HUES48 (cell line): ENCODE results near the gene AGPAT4.
"Not testable (repeated sequence)": the region's sequence is repeated elsewhere in the genome, so short reads cannot be mapped to it uniquely, and the experiment has no call there.

Experiments used
- H3K27ac ChIP-seq: one replicate; pipeline ENCODE4 v1.7.0; 2013; ENCODE audit warnings: low read depth, low read length, inconsistent platforms
- H3K27me3 ChIP-seq: 2 replicates; pipeline ENCODE4 v1.6.1; 2013; ENCODE audit warnings: mild to moderate bottlenecking, low read length; ENCODE audit not compliant: control insufficient read depth, insufficient read depth
- H3K36me3 ChIP-seq: 2 replicates; pipeline ENCODE4 v1.6.1; 2013; ENCODE audit warnings: low read length; ENCODE audit not compliant: control insufficient read depth, insufficient read depth
- H3K4me1 ChIP-seq: 2 replicates; pipeline ENCODE4 v1.6.1; 2013; ENCODE audit warnings: mild to moderate bottlenecking, low read length; ENCODE audit not compliant: control insufficient read depth, insufficient read depth
- H3K4me3 ChIP-seq: 2 replicates; pipeline ENCODE4 v1.5.1; 2013; ENCODE audit warnings: mild to moderate bottlenecking, low read depth, low read length
- H3K9ac ChIP-seq: 2 replicates; pipeline ENCODE4 v1.6.1; 2013; ENCODE audit warnings: mild to moderate bottlenecking, low read depth, low read length, moderate library complexity
- H3K9me3 ChIP-seq: 2 replicates; pipeline ENCODE4 v1.6.1; 2013; ENCODE audit warnings: low read length; ENCODE audit not compliant: control insufficient read depth, insufficient read depth

Gene AGPAT4

GRCh38 chr6:161273752-161274487 lies at the start of gene AGPAT4:
TSS of gene AGPAT4 (minus strand) at chr6:161274061. CDS start at chr6:161232213, 41,848 bp downstream.
- H3K4me3 ChIP-seq, result peak within 1 kb of the TSS; percentile 99
- H3K27me3 ChIP-seq, result no peaks in the 10 kb centered on the region
- no peaks in the 10 kb centered on the region for H3K9me3 ChIP-seq
- H3K27ac ChIP-seq, result peak within 1 kb of the TSS; percentile 95
- H3K9ac ChIP-seq, result peak within 1 kb of the TSS; percentile 98
- peaks cover 27% of the 10 kb centered on the region for H3K4me1 ChIP-seq
- no peaks in the 10 kb centered on the region for H3K36me3 ChIP-seq

DNA sequence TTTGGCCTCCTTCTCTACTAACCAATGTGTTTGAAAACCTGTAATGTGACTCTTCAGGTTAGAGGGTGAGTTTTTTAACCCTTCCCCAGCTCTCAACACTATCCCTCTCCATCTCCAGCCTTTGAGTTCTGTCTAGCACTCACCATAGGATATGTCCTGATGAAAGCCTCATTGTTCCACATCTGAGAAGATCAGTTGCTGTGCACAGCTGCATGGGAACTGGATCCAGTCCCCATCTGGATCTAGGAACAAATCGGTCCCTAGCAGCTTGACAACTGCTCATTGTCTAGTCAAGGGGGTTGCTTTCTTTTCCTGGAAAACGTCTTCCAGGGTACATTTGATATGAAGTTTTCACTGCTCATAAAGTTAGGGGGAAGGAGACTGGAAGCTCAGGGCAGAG lies 45.4 kb upstream of the AGPAT4 start:
- H3K27me3 ChIP-seq, result no peaks in the 10 kb centered on the region
- no peak overlapping the region for H3K27ac ChIP-seq
- H3K9ac ChIP-seq, result no peak overlapping the region
- no peaks in the 10 kb centered on the region for H3K36me3 ChIP-seq
- peaks cover 7% of the 10 kb centered on the region; the same call in 1 of the 2 replicates for H3K9me3 ChIP-seq
- no peak overlapping the region for H3K4me3 ChIP-seq
- no peaks in the 10 kb centered on the region for H3K4me1 ChIP-seq

DNA sequence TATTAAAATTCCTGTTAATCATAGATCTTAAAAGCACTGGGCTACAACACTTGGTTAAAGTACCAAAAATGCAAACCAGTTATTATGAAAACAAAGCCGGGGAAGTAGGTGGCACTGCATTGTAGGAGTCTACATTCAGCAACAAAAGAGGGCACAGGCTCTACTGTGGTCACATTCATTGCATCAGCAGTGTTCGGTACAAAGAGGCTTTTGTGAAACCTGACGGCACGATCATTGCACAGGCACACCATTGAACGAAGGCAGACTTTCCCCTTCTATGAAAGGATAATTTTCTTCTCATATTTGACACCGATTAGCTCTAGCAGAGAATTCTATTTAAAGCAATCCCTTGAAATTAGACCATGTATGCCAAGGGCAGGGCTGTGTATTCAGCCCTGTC lies 44.6 kb upstream of the AGPAT4 start:
- no peak overlapping the region for H3K27ac ChIP-seq
- no peaks in the 10 kb centered on the region for H3K4me1 ChIP-seq
- H3K36me3 ChIP-seq, result no peaks in the 10 kb centered on the region
- H3K27me3 ChIP-seq, result no peaks in the 10 kb centered on the region
- peaks cover 7% of the 10 kb centered on the region; the same call in 1 of the 2 replicates for H3K9me3 ChIP-seq
- no peak overlapping the region for H3K9ac ChIP-seq
- H3K4me3 ChIP-seq, result no peak overlapping the region

DNA sequence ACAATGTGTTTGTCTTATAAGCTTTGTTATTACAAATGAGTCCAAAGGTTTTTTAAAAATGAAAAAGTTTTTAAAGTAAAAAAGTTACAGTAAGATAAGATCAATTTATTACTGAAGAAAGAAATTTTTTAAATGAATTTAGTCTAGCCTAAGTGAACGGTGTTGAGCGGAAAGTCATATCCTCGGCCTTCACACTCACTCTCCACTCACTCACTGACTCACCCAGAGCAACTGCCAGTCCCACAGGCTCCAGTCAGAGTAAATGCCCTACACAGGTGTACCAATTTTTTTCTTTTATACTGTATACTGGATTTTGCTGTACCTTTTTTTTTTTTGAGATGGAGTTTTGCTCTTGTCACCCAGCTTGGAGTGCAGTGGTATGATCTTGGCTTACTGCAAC lies 42.7 kb upstream of the AGPAT4 start:
- Histone ChIP-seq H3K4me3 (no peak overlapping the region), H3K4me1 (no peaks in the 10 kb centered on the region), H3K27ac (no peak overlapping the region), H3K9me3 (peaks cover 3% of the 10 kb centered on the region; the same call in 1 of the 2 replicates), H3K27me3 (no peaks in the 10 kb centered on the region), H3K36me3 (no peaks in the 10 kb centered on the region), H3K9ac (no peak overlapping the region)

- H3K27ac ChIP-seq, H3K27me3 ChIP-seq, H3K9me3 ChIP-seq, H3K4me1 ChIP-seq, H3K9ac ChIP-seq, H3K36me3 ChIP-seq, H3K4me3 ChIP-seq: not testable (repeated sequence)
Measured at GRCh38 chr6:161315246-161315917, 41.5 kb upstream of the AGPAT4 start.

DNA sequence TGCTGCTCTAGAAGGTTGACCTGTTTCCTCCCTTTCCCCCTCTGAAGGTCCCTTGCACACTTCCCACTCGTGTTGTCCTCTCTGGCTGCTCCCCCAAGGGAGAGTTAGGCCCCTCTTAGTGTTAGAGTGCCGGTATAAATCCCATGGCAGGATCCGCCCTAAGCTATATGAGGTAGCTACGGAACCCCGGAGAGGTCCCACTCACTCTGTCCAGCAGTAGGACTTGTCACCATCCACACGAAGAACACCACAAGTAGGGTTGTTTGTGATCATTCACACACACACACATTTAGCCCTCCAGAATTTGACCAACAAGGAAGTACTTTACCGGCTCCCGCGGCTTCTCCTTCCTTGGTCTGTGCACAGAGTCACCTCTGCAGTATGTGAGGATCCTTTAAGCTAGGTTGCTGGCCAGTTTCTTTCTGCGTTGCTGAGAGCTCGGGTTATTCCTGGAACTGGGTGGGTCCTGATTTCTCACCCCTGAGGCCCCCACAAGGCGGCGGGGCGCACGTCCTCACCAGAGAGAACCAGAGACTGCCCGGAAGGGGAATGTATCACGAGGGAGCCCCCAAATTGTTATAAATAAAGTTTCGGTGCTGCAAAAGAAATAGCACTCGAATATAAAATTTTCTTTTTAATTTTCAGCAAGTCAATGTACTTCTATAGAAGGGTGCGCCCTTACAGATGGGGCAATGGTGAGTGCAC lies 40.8 kb upstream of the AGPAT4 start:
- H3K27ac ChIP-seq, H3K4me1 ChIP-seq, H3K36me3 ChIP-seq, H3K9ac ChIP-seq, H3K9me3 ChIP-seq, H3K27me3 ChIP-seq, H3K4me3 ChIP-seq: not testable (repeated sequence)

DNA sequence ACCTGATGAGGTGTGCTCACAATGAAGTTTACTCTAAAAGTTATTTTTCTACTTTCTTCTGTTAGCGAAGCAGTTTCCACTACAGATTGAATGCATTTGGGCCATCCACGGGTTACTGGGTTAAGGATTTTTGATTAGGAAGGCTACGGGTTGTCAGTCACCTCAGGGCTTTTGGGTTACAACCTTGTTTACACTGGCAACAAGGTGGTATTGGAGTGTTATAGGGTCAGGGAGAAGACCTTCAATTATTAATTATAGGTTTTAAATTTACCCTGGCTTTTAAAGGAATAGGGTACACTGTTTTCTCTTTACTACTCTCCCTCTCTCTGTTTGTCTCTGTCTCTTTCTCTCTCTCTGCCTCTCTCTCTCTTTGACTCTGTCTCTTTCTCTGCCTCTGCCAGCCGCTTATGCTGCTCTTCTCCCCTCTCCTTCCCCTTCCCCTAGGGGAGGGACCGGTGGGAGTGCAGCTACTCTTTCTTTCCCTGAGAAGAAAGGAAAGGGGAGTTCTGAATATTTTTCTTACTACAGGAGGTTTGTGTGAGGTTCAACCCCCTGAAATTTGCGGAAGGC lies 40.2 kb upstream of the AGPAT4 start:
- no peak overlapping the region for H3K4me3 ChIP-seq
- H3K27me3 ChIP-seq, result no peaks in the 10 kb centered on the region
- H3K9ac ChIP-seq, result no peak overlapping the region
- H3K27ac ChIP-seq, result no peak overlapping the region
- no peaks in the 10 kb centered on the region for H3K4me1 ChIP-seq
- H3K9me3 ChIP-seq, result peaks cover 3% of the 10 kb centered on the region; the same call in 1 of the 2 replicates
- no peaks in the 10 kb centered on the region for H3K36me3 ChIP-seq

DNA sequence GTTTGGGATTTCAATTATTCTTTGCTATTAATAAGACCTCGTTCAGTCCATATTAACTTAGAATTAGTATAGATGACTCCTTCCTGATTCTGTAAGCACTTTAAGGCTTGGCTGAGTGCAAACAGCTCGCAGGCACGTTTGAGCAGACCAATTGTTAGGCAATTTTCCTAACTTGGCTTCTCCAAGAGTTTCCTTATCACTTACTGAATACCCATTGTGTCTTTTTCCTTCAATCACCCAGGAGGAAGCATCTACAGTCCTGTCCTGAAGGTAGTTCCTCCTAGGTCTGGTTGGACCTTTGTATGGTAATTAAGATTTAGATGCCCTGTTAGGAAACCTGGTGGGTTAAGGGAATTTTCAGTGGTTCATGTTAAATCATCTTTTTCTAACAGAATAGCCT lies 39.6 kb upstream of the AGPAT4 start:
- not testable (repeated sequence) for H3K27me3 ChIP-seq, H3K4me3 ChIP-seq, H3K9me3 ChIP-seq, H3K4me1 ChIP-seq, H3K36me3 ChIP-seq, H3K27ac ChIP-seq, H3K9ac ChIP-seq

DNA sequence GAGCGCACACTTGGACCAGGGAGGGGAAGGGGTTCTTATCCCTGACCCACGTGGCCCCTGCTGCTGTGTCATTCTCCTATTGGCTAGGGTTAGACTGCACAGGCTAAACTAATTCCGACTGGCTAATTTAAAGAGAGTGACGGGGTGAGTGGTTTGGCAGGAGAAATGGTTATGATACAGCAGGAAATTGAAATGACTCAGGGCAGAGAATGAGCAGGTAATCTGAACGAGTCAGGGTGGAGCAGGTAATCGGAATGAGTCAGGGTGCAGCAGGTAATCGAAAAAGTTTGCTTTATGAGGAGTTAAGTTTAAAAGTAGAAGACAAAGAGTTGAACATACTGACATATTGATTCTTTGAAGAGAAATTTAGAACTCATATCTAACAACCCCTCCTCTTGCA lies 35.9 kb upstream of the AGPAT4 start:
- H3K9ac ChIP-seq, H3K4me1 ChIP-seq, H3K36me3 ChIP-seq, H3K9me3 ChIP-seq, H3K27me3 ChIP-seq, H3K27ac ChIP-seq, H3K4me3 ChIP-seq: not testable (repeated sequence)

DNA sequence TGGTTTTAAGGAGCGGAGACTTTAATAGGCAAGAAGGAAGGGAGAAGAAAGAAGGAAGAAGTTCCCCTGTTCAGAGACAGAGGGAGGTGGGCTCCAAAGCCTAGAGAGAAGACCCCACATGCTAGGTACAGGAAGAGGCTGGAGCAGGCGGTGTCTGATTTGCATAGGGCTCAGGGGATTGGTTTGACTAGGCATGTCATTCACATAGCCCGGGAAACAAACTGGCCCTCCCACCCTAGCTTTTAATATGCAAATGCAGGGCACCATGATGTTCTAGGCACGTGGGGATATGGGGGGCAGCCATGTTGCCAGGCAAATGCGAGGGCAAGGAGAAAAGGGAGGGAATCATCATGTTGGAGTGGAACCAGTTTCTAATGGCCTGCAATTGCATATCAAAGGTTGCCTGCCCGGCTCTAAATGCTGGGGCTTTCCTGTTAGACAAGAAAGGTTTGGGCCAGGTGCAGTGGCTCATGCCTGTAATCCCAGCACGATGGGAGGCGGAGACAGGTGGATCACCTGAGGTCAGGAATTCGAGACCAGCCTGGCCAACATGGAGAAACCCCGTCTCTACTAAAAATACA lies 34.3 kb upstream of the AGPAT4 start:
- H3K36me3 ChIP-seq, result no peaks in the 10 kb centered on the region
- no peaks in the 10 kb centered on the region for H3K4me1 ChIP-seq
- no peak overlapping the region for H3K9ac ChIP-seq
- H3K9me3 ChIP-seq, result no peaks in the 10 kb centered on the region
- H3K27me3 ChIP-seq, result no peaks in the 10 kb centered on the region
- H3K4me3 ChIP-seq, result no peak overlapping the region
- H3K27ac ChIP-seq, result no peak overlapping the region
